ENCODE results near the gene TCEA2.

DNA sequence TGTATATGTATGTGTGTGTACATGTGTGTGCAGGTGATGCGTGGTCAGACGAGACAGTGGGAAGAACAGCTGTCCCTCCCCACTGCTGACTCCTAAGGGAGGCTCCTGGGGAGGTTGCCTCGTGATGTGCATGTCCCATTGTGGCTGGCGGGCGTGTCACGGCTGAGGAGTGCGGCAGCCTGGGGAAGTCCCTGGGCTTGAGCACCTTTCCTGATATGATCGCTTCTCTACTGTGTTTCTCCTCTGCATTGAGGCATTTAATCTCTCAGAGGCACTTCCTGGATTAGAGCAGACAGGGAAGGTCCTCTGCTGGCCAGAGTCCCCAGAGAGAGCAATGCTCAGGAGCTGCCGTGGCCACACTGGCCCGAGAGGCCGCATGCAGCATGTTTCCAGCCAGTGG is 32.9 kb downstream of the TCEA2 start:
- no peak for TF ChIP-seq ZNF274 (IDR thresholded peaks at IDR 0.05; ENCODE audit: low read depth, low read length)
- TF ChIP-seq SUZ12 (IDR thresholded peaks at IDR 0.05; ENCODE audit: extremely low read depth, insufficient read depth, insufficient read length), result no peak
- TF ChIP-seq YY1 (IDR thresholded peaks at IDR 0.05; ENCODE audit: insufficient read depth, insufficient read length), result no peak

Measured in NT2/D1 (cell line).